Type B pancreatic cell (in vitro differentiated cells): ENCODE results near the gene OLFML3. TPM values are rescaled to one million over a fixed set of nuclear protein-coding genes. Genes with fewer than 3 reads are reported as not detected.
A peak's percentile ranks its signal among the peaks of the same experiment; 100 is the strongest.
"Not testable (repeated sequence)": the region's sequence is repeated elsewhere in the genome, so short reads cannot be mapped to it uniquely, and the experiment has no call there.

Source experiments
- DNase-seq: peaks from one replicate; pipeline ENCODE4 v3.0.0; 2021; ENCODE audit warnings: mixed read lengths; ENCODE audit not compliant: unreplicated experiment; ENCODE audit errors: extremely low spot score
- H3K27ac Mint-ChIP-seq: 2 replicates; pipeline ENCODE4 v1.8.0; 2021; ENCODE audit warnings: mild to moderate bottlenecking, mixed read lengths
- H3K27me3 Mint-ChIP-seq: 2 replicates; pipeline ENCODE4 v1.8.0; 2021; ENCODE audit warnings: mixed read lengths
- H3K36me3 Mint-ChIP-seq: 2 replicates; pipeline ENCODE4 v1.8.0; 2021; ENCODE audit warnings: mixed read lengths
- H3K4me1 Mint-ChIP-seq: one replicate; pipeline ENCODE4 v1.8.0; 2021; ENCODE audit warnings: mixed read lengths; ENCODE audit not compliant: unreplicated experiment
- H3K4me3 Mint-ChIP-seq: 2 replicates; pipeline ENCODE4 v1.8.0; 2021; ENCODE audit warnings: mild to moderate bottlenecking, mixed read lengths
- H3K9me3 Mint-ChIP-seq: 2 replicates; pipeline ENCODE4 v1.8.0; 2021; ENCODE audit warnings: mixed read lengths
- CTCF ChIP-seq: fragments of 200-600 bp; sonication (generic); conservative IDR thresholded peaks from 2 replicates; pipeline ENCODE4 v1.5.0; 2021; ENCODE audit warnings: antibody characterized with exemption, mild to moderate bottlenecking
- total RNA-seq: library from RNA; stranded (reverse); gene quantifications from 2 replicates; pipeline ENCODE4 v1.2.1, GENCODE V29; 2021; ENCODE audit warnings: low replicate concordance

OLFML3 gene
- total RNA-seq, 1 donor from 2014 or later = 30.5 TPM

DNA sequence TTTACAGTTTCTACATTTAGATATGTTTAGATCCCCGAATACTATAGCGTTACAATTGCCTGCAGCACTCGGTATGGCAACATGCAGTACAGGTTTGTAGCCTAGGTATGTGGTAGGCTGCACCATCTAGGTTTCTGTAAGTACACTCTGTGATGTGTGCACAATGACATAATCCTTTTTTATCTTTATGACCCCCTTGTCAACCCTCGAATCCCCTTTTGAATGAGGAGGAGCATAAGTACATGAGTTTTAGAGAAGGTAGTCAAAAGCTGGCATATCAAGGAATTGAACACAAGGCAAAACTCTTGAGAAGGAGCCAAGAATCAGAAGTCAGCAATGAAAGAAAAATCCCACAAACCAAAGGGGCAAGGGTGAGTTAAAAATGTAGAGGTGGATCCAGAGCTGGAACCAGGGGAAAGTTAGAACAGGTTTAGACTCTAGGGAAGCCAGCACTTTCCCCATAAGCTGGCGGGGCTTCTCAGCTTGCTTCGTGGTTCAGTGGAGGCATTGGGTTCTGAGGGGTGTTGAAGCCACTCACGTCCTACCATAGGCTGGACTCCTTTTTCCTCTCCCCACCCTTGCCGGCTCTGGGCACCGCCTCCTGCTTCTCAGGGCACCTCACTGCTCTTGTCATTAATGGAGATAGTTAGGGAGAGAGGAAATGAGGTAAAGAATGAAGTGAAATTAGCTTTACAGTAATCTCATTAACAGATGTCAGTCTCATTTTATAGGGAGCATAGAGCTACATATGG is 31.3 kb downstream of the OLFML3 start:
- Mint-ChIP-seq H3K4me1 (peaks cover 31% of the 10 kb centered on the region), H3K27me3 (peaks cover 3% of the 10 kb centered on the region), H3K9me3 (no peaks in the 10 kb centered on the region), H3K27ac (no peak overlapping the region), H3K4me3 (no peak overlapping the region), H3K36me3 (no peaks in the 10 kb centered on the region)
- TF ChIP-seq CTCF = no peak
- DNase-seq = no peak

GRCh38 chr1:114011796-114012195 is 32.5 kb downstream of the OLFML3 start:
- TF ChIP-seq CTCF = no peak
- H3K27ac Mint-ChIP-seq = peak overlapping the region; percentile 5
- DNase-seq = no peak
- H3K9me3 Mint-ChIP-seq = no peaks in the 10 kb centered on the region
- H3K4me1 Mint-ChIP-seq = peaks cover 31% of the 10 kb centered on the region
- no peak overlapping the region for H3K4me3 Mint-ChIP-seq
- peaks cover 3% of the 10 kb centered on the region for H3K27me3 Mint-ChIP-seq
- no peaks in the 10 kb centered on the region for H3K36me3 Mint-ChIP-seq

- Mint-ChIP-seq H3K27ac (no peak overlapping the region), H3K4me3 (no peak overlapping the region), H3K4me1 (peaks cover 22% of the 10 kb centered on the region), H3K27me3 (peaks cover 3% of the 10 kb centered on the region), H3K9me3 (no peaks in the 10 kb centered on the region), H3K36me3 (no peaks in the 10 kb centered on the region)
- no peak for TF ChIP-seq CTCF
- no peak for DNase-seq
Observed at GRCh38 chr1:114015075-114015474, 35.8 kb downstream of the OLFML3 start.

DNA sequence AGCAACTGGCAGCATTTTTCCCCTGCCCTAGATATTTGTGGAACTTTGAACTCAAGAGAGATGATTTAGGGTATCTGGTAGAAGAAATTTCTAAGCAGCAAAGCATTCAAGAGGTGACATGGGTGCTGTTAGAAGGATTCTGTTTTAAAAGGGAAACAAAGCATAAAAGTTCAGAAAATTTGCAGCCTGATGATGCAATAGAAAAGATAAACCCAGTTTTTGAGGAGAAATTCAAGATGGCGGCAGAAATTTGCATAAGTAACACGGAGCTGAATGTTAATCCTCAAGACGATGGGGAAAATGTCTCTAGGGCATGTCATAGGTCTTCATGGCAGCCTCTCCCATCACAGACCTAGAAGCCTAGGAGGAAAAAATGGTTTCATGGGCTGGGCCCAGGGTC is 40.5 kb downstream of the OLFML3 start:
- DNase-seq, H3K9me3 Mint-ChIP-seq, H3K27ac Mint-ChIP-seq, H3K27me3 Mint-ChIP-seq, H3K4me3 Mint-ChIP-seq, H3K36me3 Mint-ChIP-seq: not testable (repeated sequence)
- H3K4me1 Mint-ChIP-seq = peaks cover 40% of the 10 kb centered on the region

DNA sequence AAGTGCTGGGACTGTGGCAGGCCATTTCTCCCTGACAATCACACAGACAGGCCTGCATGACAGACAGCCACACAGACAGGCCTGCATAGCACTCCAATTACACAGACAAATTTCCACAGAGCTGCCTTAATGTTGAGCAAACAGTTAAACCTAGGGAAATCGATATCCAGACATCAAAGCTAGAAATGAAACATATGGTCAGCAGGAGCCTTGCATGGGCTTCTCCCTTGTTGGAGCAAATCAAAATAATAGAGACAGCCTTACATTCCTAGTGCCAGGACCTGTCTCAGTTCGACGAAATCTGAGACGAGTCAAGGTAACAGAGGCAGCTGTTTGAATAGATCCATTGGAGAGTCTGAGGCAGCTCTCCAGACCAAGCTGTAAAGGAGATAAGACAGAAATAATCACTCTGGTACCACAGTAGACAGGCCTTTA is 42.4 kb downstream of the OLFML3 start:
- Mint-ChIP-seq H3K27me3 (no peaks in the 10 kb centered on the region), H3K4me3 (no peak overlapping the region), H3K27ac (no peak overlapping the region), H3K9me3 (no peaks in the 10 kb centered on the region), H3K4me1 (peaks cover 36% of the 10 kb centered on the region), H3K36me3 (no peaks in the 10 kb centered on the region)
- no peak for TF ChIP-seq CTCF
- DNase-seq = no peak

DNA sequence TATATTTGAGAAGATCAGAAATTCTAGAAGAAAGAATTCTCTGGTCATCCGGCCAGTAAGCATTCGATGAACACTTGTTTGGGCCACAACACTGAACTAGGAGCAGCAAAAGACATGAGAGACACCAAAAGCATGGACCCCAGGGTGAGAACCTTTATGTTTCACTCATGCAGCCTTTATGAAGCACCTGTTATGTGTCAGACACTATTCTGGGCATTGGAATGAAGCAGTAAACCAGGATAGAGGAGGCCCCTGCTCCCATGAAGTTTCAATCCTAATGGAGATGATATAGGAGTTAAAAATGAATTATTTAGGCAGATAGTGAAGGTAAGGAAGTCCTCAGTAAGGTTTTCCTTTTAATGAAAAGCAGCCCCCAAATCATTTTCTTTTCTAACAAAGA is 43.6 kb downstream of the OLFML3 start:
- DNase-seq = no peak
- H3K4me3 Mint-ChIP-seq = no peak overlapping the region
- no peaks in the 10 kb centered on the region for H3K36me3 Mint-ChIP-seq
- no peak overlapping the region for H3K27ac Mint-ChIP-seq
- H3K27me3 Mint-ChIP-seq = no peaks in the 10 kb centered on the region
- no peaks in the 10 kb centered on the region for H3K9me3 Mint-ChIP-seq
- peaks cover 36% of the 10 kb centered on the region for H3K4me1 Mint-ChIP-seq
- no peak for TF ChIP-seq CTCF
